Activated naive CD4-positive, alpha-beta T cell treated with anti-CD3 and anti-CD28 coated beads, Interleukin-2, amount 50 U/mL, for 72 hours (primary cell): Measurements from ENCODE around the gene IRAG1. TPM values are rescaled to one million over a fixed set of nuclear protein-coding genes. Genes with fewer than 3 reads are reported as not detected.

ENCODE experiments used
- total RNA-seq, 2 donors: library from RNA; stranded (reverse); gene quantifications; one replicate each; pipeline ENCODE4 v1.2.3, GENCODE V29; 2022

The IRAG1 gene
- total RNA-seq, 2 donors from 2014 or later: not detected

Other genes with a start within 250 kb of the IRAG1 start
- 10 to 100 TPM; 41.9 to 50.5 TPM for gene AMPD3, start 238.5 kb downstream of the IRAG1 start, total RNA-seq
- 10 to 100 TPM in 1 of 2 donors, 1 to 10 TPM in 1; 9.1 to 12.2 TPM for gene RNF141, start 152.6 kb downstream of the IRAG1 start, total RNA-seq
- gene LYVE1, start 125.1 kb downstream of the IRAG1 start, total RNA-seq: not detected
- gene CTR9, start 57.5 kb upstream of the IRAG1 start, total RNA-seq: 10 to 100 TPM; 23.9 to 43.6 TPM
- 100 to 1,000 TPM; 462 to 846 TPM for gene EIF4G2, start 115.2 kb upstream of the IRAG1 start, total RNA-seq
- 10 to 100 TPM; 41.2 to 43.6 TPM for gene ZBED5, start 164.3 kb upstream of the IRAG1 start, total RNA-seq